Brain pericyte (primary cell): Measurements from ENCODE around the gene PREX1.

Experiments
- DNase-seq: peaks from one replicate; pipeline ENCODE4 v3.0.0-alpha.2; 2012; ENCODE audit warnings: low read depth, low spot score

The PREX1 gene

DNA sequence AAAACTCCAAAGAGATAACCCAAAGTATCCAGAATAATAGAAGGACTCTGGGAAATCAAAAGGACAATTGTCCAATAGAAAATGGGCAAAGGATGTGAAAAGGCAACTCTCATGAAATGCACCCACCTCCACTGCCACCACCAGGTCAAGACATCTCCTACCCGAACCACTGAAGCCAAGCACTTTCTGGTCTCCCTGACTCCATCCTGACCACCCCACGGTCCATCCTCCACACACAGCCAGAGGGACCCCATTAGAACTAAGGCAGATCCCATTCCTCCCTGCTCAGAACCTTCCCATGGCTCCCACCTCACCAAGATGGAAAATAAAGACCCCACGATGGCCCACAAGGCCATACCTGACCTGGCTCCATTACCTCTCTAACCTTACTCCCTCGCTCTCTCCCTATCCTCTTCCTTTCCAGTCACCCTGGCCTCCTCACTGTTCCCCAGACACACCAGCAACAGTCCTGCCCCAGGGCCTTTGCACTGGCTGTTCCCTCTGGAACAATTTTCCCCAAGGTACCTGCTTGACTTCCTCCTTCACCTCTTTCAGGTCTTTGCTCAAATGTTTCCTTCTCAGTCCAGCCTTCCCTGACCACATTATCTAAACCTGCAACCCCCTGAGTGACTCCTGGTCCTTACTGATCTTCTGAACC, 108.1 kb downstream of the PREX1 start:
- no peak for DNase-seq

DNA sequence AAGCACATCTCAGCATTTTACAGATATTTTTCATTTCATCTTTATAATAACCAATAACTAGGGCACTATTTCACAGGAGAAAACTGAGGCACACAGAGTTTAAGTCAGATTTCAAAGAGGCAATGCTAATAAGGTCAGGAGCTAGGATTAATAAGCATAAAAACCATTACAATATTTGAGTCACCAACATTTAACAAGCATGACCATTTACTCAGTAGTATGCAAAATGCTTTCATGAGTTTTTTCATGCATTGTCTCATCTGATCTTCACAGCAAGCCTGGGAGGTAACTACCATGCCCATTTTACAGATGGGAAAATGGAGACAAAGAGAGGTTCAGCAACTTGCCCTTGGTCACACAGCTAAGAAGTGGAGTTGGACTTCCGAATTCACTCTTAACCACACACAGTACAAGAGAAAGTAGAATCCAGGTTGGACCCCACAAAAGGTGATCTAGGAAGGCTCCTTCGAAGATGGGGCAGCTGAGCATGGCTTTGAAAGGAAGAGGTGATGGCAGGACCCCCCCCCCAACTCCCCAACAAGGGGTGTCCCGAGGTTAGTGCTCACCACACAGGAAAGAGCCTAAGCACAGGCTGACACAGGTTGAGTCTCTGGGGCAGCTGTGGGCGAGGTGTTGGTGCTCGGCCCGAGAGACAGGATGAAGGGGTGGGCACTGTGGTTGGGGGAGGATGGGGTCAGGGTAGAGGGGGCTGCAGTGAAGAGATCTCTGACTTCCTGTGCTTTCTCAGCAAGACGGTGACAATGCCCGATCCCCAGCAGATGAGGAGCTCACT, 108.8 kb downstream of the PREX1 start:
- DNase-seq = no peak

GRCh38 chr20:48717680-48718223, 110.0 kb downstream of the PREX1 start:
- no peak for DNase-seq

DNA sequence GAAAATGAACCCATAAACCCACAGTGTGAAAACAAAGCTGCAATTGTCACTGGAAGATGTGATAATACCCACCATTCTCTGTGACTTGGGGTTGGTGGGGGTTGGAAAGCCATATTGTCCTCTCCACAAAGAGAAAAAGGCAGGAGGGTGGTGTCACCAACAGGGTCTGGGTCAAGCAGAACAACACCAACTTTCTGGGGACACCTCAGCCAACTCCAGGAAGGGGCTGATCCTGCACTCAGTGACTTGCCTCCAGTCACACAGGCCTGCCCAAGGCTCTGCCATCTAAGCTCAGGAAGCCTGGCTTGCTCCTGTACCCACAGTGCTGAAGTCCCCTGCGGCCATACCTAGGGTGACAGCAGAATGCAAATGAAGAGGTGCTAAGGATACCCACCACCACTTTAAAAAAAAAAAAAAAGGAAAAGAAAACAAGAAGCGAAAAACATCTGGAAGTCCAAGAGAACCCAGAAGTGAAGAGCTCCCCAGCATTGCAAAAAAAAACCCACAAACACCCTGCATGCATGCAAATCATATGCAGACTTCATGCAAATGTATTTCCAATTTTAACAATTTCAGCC, 110.6 kb downstream of the PREX1 start:
- no peak for DNase-seq

GRCh38 chr20:48716541-48716940, 111.3 kb downstream of the PREX1 start:
- no peak for DNase-seq

- no peak for DNase-seq
Observed at GRCh38 chr20:48716086-48716485, 111.7 kb downstream of the PREX1 start.

GRCh38 chr20:48714764-48715163, 113.0 kb downstream of the PREX1 start:
- no peak for DNase-seq

GRCh38 chr20:48711696-48712464, 115.9 kb downstream of the PREX1 start:
- DNase-seq = no peak

- no peak for DNase-seq
Observed at GRCh38 chr20:48711044-48711428, 116.8 kb downstream of the PREX1 start.

GRCh38 chr20:48710341-48711043, 117.3 kb downstream of the PREX1 start:
- no peak for DNase-seq

GRCh38 chr20:48709744-48710143, 118.1 kb downstream of the PREX1 start:
- DNase-seq = no peak

DNA sequence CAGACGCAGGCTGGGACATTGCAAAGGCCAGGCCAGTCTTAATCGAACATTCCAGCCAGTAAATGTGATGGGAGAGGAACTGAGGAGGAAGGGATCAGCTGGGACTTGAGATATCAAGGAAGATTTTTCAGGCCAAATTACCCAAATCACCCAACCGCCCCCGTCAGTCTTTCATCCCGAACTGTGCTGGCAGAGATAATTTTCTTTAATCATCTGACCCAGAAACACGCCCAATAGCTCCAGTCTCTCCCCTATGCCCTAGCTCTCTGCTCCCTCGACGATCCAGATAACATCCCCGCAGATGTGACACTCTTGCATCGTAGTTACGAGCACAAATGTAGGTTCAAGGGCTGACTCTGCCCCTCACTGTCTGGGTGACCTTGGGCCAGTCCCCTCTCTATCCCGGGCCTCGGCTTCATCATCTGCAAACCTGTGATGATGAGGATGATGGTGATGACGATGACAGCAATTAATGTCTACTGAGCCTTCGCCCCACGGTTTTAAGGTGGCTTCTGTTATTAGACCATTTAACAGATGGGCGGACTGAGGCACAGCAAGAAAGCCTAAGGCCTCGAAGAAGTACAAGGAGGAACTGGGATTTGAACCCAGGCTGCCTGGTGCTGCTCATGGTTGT, 118.6 kb downstream of the PREX1 start:
- DNase-seq = no peak

GRCh38 chr20:48708630-48709029, 119.2 kb downstream of the PREX1 start:
- DNase-seq = no peak

DNA sequence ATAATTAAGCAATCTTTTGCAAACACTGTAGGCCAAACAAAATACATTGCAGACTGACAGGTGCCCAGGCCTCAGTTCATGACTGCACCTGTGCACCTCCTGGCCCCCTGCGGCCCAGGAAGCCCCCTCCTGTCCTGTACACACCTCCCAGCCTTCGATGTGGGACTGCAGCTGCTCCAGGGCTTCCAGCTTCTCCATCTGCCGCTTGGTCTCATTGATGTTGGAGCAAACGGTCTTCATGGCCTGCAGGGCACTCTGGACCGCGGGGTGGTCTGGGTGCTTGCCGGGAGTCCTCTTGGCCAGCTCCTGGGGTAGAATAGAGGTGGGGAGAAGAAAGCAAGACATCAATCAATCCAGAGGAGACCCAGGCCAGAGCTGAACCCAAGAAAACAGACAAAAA, 119.7 kb downstream of the PREX1 start:
- DNase-seq = no peak

GRCh38 chr20:48706710-48707365, 121.0 kb downstream of the PREX1 start:
- DNase-seq = no peak

DNA sequence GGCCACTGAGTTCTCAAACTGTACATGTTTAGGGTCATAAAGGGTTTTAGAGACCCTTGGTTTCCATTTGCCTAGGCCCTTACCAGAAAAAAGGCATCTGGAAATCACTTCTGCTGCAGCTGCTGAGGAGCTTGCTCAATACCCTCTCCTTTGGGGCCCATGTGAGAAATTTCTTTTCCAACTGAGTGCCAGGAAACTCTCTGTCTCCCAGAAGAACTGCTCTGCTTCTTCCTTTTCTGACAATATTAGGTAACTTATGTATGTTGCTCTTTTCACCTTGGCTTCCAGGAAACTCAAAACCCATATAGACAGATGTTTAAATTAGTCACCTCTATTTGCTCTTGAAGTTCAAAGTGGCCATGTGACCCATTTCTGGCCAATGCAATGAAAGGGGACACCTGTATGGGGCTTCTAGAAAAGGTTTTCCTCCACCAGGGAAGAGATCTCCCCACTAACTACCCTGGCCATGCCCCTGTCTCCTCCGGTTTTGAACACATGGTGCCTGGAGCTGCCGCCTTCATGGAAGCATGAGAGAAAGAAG, 121.6 kb downstream of the PREX1 start:
- no peak for DNase-seq

- no peak for DNase-seq
Observed at GRCh38 chr20:48705240-48706115, 122.3 kb downstream of the PREX1 start.

- no peak for DNase-seq
Observed at GRCh38 chr20:48704761-48705160, 123.0 kb downstream of the PREX1 start.
